Measurements from ENCODE around the gene C13orf46.

- TF ChIP-seq CTCF (IDR thresholded peaks at IDR 0.05) (peak; percentile 57 to 83 (median 82)), POLR2AphosphoS5 (IDR thresholded peaks at IDR 0.05) (peak in 2 of 3 donors; percentile 20 to 38), POLR2A (IDR thresholded peaks at IDR 0.05) (no peak)
These were observed 26.4 kb downstream of the C13orf46 start for GRCh38 chr13:113947311-113948033.
